Psoas muscle (tissue), 8 donors: ENCODE results near the gene HEPN1. TPM values are rescaled to one million over a fixed set of nuclear protein-coding genes. Genes with fewer than 3 reads are reported as not detected.
A peak's percentile ranks its signal among the peaks of the same experiment; 100 is the strongest.

Experiments used
- ATAC-seq, 4 donors: fragments of 200-7000 bp; cut with Tn5 transposase; one replicate each; pipeline ENCODE4 v1.9.1; 2020; ENCODE audit warnings: moderate library complexity in 3 of 4, mild to moderate bottlenecking in 2 of 4
- DNase-seq, 2 donors: peaks; one replicate each; pipeline ENCODE4 v3.0.0-alpha.2; 2020
- H3K27ac ChIP-seq: fragments of 200-600 bp; one replicate; pipeline ENCODE4 v1.8.0; 2022
- H3K27me3 ChIP-seq, 3 donors: fragments of 200-600 bp in 1 of 3; one replicate each; pipeline versions ENCODE4 v1.6.1 to v1.8.0; 2013 to 2022; ENCODE audit warnings: low read length in 2 of 3, mild to moderate bottlenecking in 2 of 3, moderate library complexity in 1 of 3; ENCODE audit not compliant: insufficient read depth in 3 of 3
- H3K36me3 ChIP-seq, 2 donors: fragments of 200-600 bp in 1 of 2; one replicate each; pipeline versions ENCODE4 v1.6.1 to v1.8.0; 2013 to 2022; ENCODE audit warnings: low read depth in 1 of 2, mild to moderate bottlenecking in 1 of 2, moderate library complexity in 1 of 2; ENCODE audit not compliant: insufficient read depth in 1 of 2
- H3K4me1 ChIP-seq: fragments of 200-600 bp; one replicate; pipeline ENCODE4 v1.8.0; 2022
- H3K4me3 ChIP-seq: fragments of 200-600 bp; one replicate; pipeline ENCODE4 v1.8.0; 2022; ENCODE audit warnings: mild to moderate bottlenecking
- H3K9me3 ChIP-seq: fragments of 200-600 bp; one replicate; pipeline ENCODE4 v1.8.0; 2022
- CTCF ChIP-seq: fragments of 200-600 bp; IDR thresholded peaks from one replicate; pipeline ENCODE4 v1.8.0; 2022; ENCODE audit warnings: antibody characterized with exemption
- WGBS, 3 donors: extraction: QIAGEN DNeasy Blood & Tissue Kit; methylation state at CpG; one replicate each; pipeline versions ENCODE4 v1.1.6 to v1.1.7; 2013; 5-methylcytosine and 5-hydroxymethylcytosine counted together
- intact Hi-C, 2 donors: fragments of 100-400 bp; cut with DNase I; formaldehyde crosslinking; loops; one replicate each; pipeline versions ENCODE4 v1.11.0 to v1.14.2; 2022
- polyA plus RNA-seq, 3 donors: library from polyadenylated mRNA; stranded (reverse); fragments of 200-250 nt; gene quantifications; one replicate each; pipeline ENCODE4 v1.2.3, GENCODE V29; 2013
- total RNA-seq, 4 donors: library from RNA; stranded (reverse); fragmentation: NEBNext Ultra II Directional in 2 of 4; extraction: Animal tissue kit (Norgen Biotek cat#: 25700) in 2 of 4; gene quantifications; one replicate each; pipeline versions ENCODE4 v1.2.1 to v1.2.4, GENCODE V29; 2021 to 2023
- donor health status: healthy with polysubstance abuse.
- donor health status: DM: no; HTN: no; CAD: no; lungs with moderate emphysema.
- donor health status: Bipolar disorder and iron deficiency.
- donor health status: healthy.
- donor health status: DM: yes; HTN: yes; CAD: no.
- donor health status: DM: no; HTN: no; CAD: no.
- donor health status: DM: no; HTN: no; CAD: no.
- donor health status: DM: yes; HTN: yes; CAD: no.

The HEPN1 gene
- total and polyA plus RNA-seq, 7 donors: 0.01 to 0.04 TPM; not detected in 5

DNA sequence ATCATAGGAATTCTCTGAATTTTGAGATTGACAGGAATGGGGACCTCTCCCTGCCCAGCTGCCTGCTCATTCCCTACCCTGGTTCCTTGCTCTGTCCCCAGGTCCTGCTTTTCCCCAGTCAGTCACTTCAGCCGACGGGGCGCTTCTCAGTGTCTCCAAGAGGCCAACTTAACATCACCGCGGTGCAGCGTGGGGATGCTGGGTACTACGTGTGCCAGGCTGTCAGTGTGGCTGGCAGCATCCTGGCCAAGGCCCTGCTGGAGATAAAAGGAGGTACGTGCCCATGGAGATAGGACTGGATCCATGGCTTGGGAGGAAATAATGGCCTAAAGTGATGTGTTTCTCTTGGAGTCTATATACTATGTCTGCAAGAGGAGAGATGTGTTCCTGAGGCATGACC, 46.8 kb upstream of the HEPN1 start:
- WGBS, 3 donors: 46 to 63% (median 46%) methylated on average over 8 of the region's 8 CpGs
- no peaks in the 10 kb centered on the region for H3K36me3 ChIP-seq
- intact Hi-C loops: no loop called here
- DNase-seq (no peak), ATAC-seq (no peak)
- no peak for TF ChIP-seq CTCF
- H3K4me1 ChIP-seq: peaks cover 3% of the 10 kb centered on the region
- no peak overlapping the region for H3K27ac ChIP-seq
- H3K27me3 ChIP-seq: peaks cover 0 to 65% (median 19%) of the 10 kb centered on the region in 3 donors
- no peaks in the 10 kb centered on the region for H3K9me3 ChIP-seq
- no peak overlapping the region for H3K4me3 ChIP-seq

DNA sequence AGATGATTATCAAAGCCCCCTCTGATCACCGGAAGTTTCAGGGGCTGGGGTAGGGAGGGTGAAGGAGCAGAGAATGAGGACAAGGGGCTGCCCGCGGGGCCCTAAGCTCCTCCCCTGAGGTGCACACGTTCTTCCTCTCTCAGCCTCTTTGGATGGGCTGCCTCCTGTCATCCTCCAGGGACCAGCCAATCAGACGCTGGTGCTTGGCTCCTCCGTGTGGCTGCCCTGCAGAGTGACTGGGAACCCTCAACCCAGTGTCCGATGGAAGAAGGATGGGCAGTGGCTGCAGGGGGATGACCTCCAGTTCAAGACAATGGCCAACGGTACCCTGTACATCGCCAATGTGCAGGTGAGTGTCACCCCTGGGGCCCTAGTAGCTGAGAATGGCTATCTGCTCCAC, 46.3 kb upstream of the HEPN1 start:
- no peak for DNase-seq
- intact Hi-C loops: no loop called here
- Histone ChIP-seq H3K27ac (no peak overlapping the region), H3K27me3 (peaks cover 0 to 61% (median 21%) of the 10 kb centered on the region in 3 donors), H3K9me3 (no peaks in the 10 kb centered on the region), H3K36me3 (no peaks in the 10 kb centered on the region), H3K4me3 (no peak overlapping the region), H3K4me1 (peaks cover 3% of the 10 kb centered on the region)
- WGBS, 3 donors: 30 to 41% (median 33%) methylated on average over 9 of the region's 9 CpGs
- ATAC-seq: no peak
- TF ChIP-seq CTCF: no peak

DNA sequence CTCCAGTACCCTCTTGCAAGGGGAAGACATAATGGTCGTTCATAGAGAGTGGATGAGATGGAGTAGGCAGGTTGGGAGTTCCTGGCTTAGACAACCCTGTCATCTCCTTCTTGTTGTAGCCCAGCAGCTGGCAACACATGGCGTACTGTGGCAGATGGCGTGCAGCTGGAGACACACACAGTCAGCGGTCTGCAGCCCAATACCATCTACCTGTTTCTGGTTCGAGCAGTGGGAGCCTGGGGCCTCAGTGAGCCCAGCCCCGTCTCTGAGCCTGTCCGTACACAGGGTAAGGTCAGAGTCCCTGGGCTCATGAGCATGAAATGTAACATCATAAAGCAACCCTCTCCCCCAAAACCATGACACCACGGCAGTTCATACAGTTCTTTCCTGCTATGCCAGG, 45.1 kb upstream of the HEPN1 start:
- ATAC-seq (no peak), DNase-seq (no peak)
- TF ChIP-seq CTCF: no peak
- H3K9me3 ChIP-seq: no peaks in the 10 kb centered on the region
- intact Hi-C loops: no loop called here
- H3K4me3 ChIP-seq: no peak overlapping the region
- no peak overlapping the region for H3K27ac ChIP-seq
- H3K36me3 ChIP-seq: no peaks in the 10 kb centered on the region
- H3K27me3 ChIP-seq: peaks cover 0 to 49% (median 18%) of the 10 kb centered on the region in 3 donors
- no peaks in the 10 kb centered on the region for H3K4me1 ChIP-seq
- 72 to 79% (median 74%) methylated on average over 8 of the region's 8 CpGs for WGBS, 3 donors

- DNase-seq: no peak
- ATAC-seq: no peak
- H3K4me1 ChIP-seq: no peaks in the 10 kb centered on the region
- intact Hi-C loops: no loop called here
- no peak for TF ChIP-seq CTCF
- peaks cover 0 to 41% (median 13%) of the 10 kb centered on the region in 3 donors for H3K27me3 ChIP-seq
- no peak overlapping the region for H3K27ac ChIP-seq
- WGBS, 3 donors: 93 to 96% (median 95%) methylated on average over 6 to 7 of the region's 7 CpGs
- no peaks in the 10 kb centered on the region for H3K9me3 ChIP-seq
- no peaks in the 10 kb centered on the region for H3K36me3 ChIP-seq
- H3K4me3 ChIP-seq: no peak overlapping the region
Observed at GRCh38 chr11:124874571-124875255, 44.3 kb upstream of the HEPN1 start.

GRCh38 chr11:124875401-124875800, 43.6 kb upstream of the HEPN1 start:
- no peak for TF ChIP-seq CTCF
- H3K27me3 ChIP-seq: peaks cover 0 to 34% (median 9%) of the 10 kb centered on the region in 3 donors
- no peak for ATAC-seq
- H3K4me3 ChIP-seq: peak overlapping the region; percentile 72
- DNase-seq: no peak
- H3K36me3 ChIP-seq: no peaks in the 10 kb centered on the region
- H3K9me3 ChIP-seq: no peaks in the 10 kb centered on the region
- intact Hi-C loops: no loop called here
- WGBS, 3 donors: 62 to 65% (median 63%) methylated on average over 3 of the region's 3 CpGs
- no peak overlapping the region for H3K27ac ChIP-seq
- no peaks in the 10 kb centered on the region for H3K4me1 ChIP-seq
